ENCODE data around the gene ABCB9.

The ABCB9 gene

DNA sequence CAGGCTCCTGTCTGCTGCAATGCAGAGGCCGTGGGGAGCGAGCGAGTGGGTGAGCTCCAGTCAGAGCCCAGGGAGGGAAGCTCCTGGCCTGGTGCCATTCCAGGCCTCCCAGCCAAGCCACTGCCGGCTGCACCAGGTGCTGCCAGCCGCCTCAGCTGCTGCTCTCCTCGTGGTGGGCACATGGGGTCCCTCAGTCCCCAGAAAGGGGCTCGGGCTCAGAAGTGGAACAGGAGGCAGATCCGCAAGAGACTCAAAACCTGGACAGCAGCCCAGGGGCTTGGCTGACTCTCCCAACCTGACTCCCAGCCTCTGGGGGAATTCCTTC, 2.4 kb downstream of the ABCB9 start:
- no peak overlapping the region for H3K4me3 Mint-ChIP-seq
- ATAC-seq = no peak
- no peak overlapping the region for H3K27ac Mint-ChIP-seq
- no peaks in the 10 kb centered on the region for H3K27me3 Mint-ChIP-seq
- peaks cover 13% of the 10 kb centered on the region for H3K4me1 Mint-ChIP-seq
- DNase-seq = peak in 1 of 2 donors; percentile 10
- H3K9me3 Mint-ChIP-seq = no peaks in the 10 kb centered on the region

DNA sequence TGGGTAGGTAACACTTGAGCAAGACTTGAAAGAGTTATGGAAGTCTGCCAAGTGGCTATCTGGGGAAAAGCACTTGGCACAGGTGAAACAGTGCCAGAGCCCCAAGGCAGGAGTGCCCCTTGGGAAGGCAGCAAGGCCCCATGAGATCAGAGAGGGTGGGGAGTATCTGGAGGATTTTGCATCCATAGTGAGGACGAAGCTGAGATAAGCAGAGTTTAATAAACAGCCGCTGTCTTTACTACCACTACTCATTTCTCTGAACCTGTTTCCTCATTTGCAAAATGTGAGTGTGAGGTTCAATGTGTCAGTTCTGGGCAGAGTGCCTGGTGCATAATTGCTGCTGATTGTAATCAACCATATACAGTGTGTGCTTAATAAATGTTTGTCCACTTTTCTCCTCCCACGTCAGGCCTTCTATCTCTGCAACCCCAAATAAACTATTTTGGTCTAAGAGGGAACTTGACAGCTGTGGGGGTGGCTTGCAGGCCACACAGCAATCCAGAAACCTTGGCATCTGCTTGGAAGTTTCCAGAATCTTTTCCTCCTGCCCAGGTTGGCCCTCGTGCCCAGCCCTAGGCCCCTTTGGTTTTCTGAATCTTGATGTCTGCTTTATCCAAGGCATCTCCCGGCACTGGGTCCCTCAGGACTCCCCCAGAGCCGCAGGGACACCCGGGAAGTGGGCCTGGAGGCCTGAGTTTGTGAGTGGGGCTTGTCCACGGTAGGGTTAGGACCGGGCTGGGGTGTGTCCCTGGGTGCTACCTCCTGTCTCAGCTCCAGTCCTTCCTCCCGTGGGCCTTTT, 4.5 kb downstream of the ABCB9 start:
- no peaks in the 10 kb centered on the region for H3K9me3 Mint-ChIP-seq
- no peaks in the 10 kb centered on the region for H3K27me3 Mint-ChIP-seq
- peaks cover 13% of the 10 kb centered on the region for H3K4me1 Mint-ChIP-seq
- no peak overlapping the region for H3K27ac Mint-ChIP-seq
- ATAC-seq (no peak), DNase-seq (no peak)
- no peak overlapping the region for H3K4me3 Mint-ChIP-seq

DNA sequence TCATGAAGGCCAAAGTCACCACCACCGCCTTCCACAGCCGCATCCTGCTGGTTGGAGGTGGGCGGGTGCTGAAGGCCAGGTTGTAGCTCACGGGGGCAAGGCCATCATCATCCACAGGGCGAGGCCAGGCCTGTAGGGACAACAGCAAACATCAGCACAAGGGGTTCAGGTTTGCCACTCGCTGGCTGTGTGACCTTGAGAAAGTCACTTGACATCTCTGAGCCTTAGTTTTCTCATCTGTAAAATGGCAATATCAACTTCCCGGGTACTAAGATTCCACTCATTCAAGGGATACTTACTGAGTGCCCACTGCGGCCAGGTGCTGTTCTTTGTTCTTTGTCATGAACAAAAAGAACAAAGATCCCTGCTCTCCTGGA, 6.1 kb downstream of the ABCB9 start:
- peaks cover 5% of the 10 kb centered on the region for H3K4me1 Mint-ChIP-seq
- H3K27ac Mint-ChIP-seq = no peak overlapping the region
- DNase-seq (no peak), ATAC-seq (no peak)
- no peaks in the 10 kb centered on the region for H3K9me3 Mint-ChIP-seq
- H3K27me3 Mint-ChIP-seq = no peaks in the 10 kb centered on the region
- no peak overlapping the region for H3K4me3 Mint-ChIP-seq

DNA sequence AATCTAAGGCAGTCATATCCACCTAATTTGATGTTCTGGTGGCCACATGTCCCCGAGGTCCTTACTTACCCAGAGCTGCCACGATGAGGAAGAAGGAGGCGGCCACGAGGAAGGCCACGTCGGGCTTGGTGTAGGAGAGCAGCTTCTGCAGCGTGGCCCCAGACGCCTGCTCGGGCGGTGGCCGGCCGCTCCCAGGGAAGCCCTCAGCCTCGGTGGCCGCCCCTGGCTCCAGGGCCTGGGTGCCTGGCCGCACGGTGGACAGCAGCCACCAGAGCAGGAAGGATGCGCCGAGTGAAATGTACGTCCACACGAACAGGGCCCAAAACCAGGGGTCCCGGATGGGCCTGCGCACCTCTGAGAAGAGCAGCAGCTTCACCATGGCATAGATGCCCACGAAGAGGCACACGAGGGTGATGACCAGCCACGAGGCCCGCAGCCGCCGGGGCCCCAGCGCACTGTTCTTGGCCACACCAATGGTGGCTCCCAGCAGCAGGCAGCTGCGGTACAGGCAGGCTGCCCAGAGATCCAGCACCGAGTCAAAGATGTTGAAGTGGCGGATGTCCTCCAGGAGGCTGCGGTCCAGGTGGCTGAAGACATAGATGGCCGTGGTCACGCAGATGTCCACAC, 6.6 kb downstream of the ABCB9 start:
- H3K9me3 Mint-ChIP-seq = no peaks in the 10 kb centered on the region
- H3K4me1 Mint-ChIP-seq = peaks cover under 1% of the 10 kb centered on the region
- H3K4me3 Mint-ChIP-seq = no peak overlapping the region
- no peak overlapping the region for H3K27ac Mint-ChIP-seq
- no peak for ATAC-seq
- no peak for DNase-seq
- no peaks in the 10 kb centered on the region for H3K27me3 Mint-ChIP-seq

DNA sequence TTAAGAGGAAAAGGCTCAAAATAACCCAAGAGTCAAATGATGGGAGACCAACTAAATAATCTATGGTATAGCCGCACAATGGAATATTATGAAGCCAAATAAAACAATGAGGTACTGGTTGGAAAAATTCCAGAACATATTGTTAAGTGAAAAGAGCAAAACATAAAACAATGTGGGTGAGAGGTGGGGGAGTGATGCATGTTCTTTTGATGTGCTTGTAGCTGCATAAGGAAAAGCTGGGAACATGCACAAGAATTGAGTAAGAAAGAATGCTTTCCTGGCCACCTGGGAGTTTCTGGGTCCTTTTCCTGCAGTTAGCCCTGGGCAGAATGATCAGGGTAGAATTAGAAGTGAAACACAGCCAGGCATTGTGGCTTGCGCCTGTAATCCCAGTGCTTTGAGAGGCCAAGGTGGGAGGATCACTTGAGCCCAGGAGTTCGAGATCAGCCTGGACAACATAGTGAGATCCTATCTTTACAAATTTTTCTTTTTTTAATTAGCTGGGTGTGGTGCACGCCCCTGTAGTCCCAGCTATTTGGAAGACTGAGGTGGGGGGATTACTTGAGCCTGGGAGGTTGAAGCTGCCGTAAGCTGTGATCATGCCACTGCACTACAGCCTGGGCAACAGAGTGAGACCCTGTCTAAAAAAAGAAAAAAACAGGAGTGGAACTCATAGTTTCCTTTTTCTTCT, 7.9 kb downstream of the ABCB9 start:
- no peak for ATAC-seq

DNA sequence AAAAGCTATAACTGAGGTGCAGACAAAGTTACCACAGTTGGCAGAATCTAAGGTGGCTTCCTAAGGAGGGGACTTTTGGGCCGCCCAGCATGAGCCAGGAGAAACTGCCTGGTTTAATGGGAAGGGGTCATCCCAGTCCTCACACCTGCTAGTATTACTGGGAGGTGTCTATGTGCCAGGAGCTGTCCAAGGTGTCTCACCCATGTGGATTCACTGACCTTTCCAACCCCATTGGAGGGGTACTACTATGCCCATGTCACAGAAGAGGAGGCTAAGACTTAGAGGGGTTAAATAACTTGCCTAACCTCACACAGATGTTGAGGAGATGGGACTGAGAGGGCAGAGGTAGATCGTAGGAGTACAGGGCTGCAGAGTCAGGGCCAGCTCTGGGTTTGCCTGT, 10.2 kb downstream of the ABCB9 start:
- ATAC-seq = no peak
- Mint-ChIP-seq H3K4me1 (peaks cover 12% of the 10 kb centered on the region), H3K9me3 (no peaks in the 10 kb centered on the region), H3K27ac (no peak overlapping the region), H3K27me3 (no peaks in the 10 kb centered on the region), H3K4me3 (no peak overlapping the region)
- DNase-seq = no peak

More for the DNA sequence above, 7.9 kb downstream of the ABCB9 start:
- DNase-seq = no peak
- H3K27me3 Mint-ChIP-seq = no peaks in the 10 kb centered on the region
- H3K9me3 Mint-ChIP-seq = no peaks in the 10 kb centered on the region
- H3K4me1 Mint-ChIP-seq = no peaks in the 10 kb centered on the region
- no peak overlapping the region for H3K27ac Mint-ChIP-seq
- H3K4me3 Mint-ChIP-seq = no peak overlapping the region

DNA sequence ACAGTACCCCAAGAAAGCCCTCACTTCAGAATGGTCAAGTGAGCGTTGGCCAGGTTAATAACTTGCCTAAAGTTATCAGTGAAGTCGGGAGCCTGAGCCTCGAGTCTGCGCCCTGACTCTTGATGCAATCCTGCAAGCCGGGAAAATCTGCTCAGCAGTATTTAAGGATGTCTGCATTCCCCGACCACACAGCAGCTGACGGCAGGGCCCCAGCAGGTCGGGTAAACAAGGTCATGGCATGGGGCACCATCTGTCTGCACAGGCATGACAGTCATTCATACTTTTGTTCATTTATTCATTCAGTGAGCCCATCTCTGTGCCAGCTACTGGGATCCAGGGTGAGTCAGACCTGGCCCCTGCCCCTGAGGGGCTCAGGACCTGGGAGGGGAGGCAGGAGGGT, 11.1 kb downstream of the ABCB9 start:
- Mint-ChIP-seq H3K27ac (no peak overlapping the region), H3K4me3 (no peak overlapping the region), H3K27me3 (no peaks in the 10 kb centered on the region), H3K9me3 (no peaks in the 10 kb centered on the region), H3K4me1 (peaks cover 12% of the 10 kb centered on the region)
- ATAC-seq = no peak
- DNase-seq = no peak

DNA sequence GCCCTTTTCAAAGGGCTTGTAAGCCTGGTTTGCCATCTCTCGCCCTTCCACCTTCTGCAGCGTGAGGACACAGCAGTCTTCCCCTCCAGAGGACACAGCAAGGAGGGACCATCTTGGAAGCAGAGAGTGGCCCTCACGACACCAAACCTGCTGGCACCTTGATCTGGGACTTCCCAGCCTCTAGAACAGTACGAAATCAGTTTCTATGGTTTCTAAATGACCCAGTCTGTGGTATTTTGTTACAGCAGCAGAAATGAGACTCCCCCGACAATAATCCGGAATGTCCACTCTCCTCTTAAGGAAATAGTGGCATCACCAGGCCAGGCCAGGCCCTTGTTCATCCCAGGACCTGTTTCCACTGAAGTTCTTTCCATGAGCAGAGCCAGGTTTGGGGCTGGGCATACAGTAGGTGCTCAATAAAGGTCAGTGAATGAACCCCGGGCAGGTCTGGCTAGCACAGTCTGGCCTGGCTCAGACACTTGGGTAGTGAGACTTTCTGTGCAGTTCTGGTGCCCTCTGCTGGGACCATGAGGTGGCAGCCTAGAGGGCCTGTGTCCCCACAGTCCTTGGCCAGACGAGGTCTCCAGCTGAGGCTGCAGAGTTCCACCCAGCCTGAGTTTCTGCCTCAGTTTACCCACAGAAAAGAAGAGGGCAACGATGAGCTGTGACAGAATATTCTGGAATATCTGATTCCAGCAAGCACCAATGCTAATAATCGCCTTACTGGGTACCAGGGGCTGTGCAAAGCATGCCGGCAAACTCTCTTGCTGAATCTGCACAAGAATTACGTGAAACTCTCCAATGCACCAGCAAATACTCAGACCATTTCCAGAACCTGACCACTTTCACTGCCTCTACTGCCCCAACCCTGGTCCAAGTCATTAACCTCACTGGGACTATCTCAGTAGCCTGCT, 14.0 kb downstream of the ABCB9 start:
- ATAC-seq (peak; percentile 95), DNase-seq (peak; percentile 68 to 78)
- no peak overlapping the region for H3K27ac Mint-ChIP-seq
- H3K4me1 Mint-ChIP-seq = peaks cover 24% of the 10 kb centered on the region
- H3K4me3 Mint-ChIP-seq = no peak overlapping the region
- no peaks in the 10 kb centered on the region for H3K9me3 Mint-ChIP-seq
- no peaks in the 10 kb centered on the region for H3K27me3 Mint-ChIP-seq

DNA sequence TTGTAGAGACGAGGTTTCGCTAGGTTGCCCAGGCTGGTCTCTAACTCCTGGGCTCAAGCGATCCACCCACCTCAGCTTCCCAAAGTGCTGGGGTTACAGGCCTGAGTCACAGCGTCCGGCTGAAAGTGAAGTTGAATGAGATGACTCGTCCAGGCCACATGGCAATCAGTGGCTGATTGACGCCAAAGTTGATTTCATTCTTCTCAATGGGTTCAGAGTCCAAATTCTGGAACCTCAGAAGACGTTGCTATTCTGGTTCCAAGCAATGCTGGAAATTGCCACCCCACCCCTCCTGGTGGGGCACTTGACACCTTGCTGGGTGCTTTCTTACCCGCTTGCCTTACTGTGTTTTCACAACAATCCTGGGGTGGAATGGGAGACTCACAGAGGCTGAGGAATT, 14.9 kb downstream of the ABCB9 start:
- no peaks in the 10 kb centered on the region for H3K9me3 Mint-ChIP-seq
- no peak overlapping the region for H3K4me3 Mint-ChIP-seq
- no peak overlapping the region for H3K27ac Mint-ChIP-seq
- DNase-seq (no peak), ATAC-seq (no peak)
- peaks cover 33% of the 10 kb centered on the region for H3K4me1 Mint-ChIP-seq
- no peaks in the 10 kb centered on the region for H3K27me3 Mint-ChIP-seq

DNA sequence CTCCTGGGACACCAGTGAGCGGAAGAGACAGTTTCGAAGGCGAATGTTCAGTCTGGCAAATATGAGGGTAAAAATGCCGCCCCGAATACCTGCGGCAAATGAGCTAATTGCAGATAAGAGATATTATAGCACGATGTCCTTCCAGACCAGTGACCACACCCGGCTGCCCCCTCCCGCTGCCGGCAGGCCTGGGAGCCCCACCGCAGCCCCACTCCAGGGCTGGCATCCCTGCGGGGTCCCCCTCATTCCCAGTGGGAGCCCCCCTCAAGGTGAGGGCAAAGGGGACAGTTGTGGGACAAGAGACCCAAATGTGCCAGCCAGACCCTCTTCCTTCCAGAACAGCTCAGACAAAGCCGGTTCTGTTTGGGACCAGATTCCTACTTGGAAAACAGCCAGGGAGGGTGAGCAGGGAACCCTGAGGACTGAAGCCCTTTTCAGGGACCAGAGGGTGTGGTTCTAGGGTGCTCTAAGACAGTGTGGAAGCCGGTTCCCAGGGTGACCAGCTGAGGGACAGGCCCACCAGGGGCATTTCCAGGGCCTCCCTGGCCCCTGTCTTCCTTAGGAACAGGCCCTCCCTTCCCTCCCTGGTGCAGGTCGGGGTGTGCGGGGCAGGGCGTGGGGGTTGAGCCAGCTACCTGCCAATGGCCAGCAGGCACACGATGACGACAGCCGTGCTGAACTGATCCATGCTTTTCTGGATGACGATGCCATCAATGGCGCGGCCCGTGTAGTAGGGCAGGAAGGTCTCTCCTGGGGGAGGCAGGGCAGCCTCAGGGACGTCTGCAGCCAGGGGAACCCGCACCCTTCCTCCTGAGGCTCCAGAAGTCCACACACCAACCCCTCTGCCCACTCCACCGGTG, 16.2 kb downstream of the ABCB9 start:
- ATAC-seq (no peak), DNase-seq (no peak)
- peak overlapping the region in 1 of 2 donors; percentile 42 for H3K27ac Mint-ChIP-seq
- H3K4me3 Mint-ChIP-seq = no peak overlapping the region
- peaks cover 43% of the 10 kb centered on the region for H3K4me1 Mint-ChIP-seq
- H3K27me3 Mint-ChIP-seq = no peaks in the 10 kb centered on the region
- H3K9me3 Mint-ChIP-seq = no peaks in the 10 kb centered on the region

DNA sequence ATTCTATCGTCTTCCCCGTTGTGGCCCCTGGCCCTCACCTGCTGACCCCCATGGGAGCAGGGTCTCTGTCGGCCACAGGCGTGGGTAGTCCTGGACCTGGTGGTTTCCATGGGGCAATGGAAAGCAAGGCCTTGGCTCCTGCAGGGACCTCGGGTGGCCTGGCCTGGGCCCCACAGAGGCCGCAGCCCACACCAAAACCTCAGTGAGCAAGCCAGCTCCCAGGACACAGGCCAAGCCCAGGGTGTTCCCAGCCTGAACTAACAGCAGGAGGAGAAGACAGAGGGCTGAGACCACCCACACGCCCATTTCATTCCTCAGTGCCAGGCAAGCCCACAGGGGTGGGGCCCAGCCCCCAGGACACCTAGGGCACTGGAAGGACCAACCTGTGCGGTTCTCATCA, 16.9 kb downstream of the ABCB9 start:
- Mint-ChIP-seq H3K27ac (no peak overlapping the region), H3K9me3 (no peaks in the 10 kb centered on the region), H3K4me3 (no peak overlapping the region), H3K27me3 (no peaks in the 10 kb centered on the region), H3K4me1 (peaks cover 48% of the 10 kb centered on the region)
- DNase-seq = no peak
- ATAC-seq = no peak

DNA sequence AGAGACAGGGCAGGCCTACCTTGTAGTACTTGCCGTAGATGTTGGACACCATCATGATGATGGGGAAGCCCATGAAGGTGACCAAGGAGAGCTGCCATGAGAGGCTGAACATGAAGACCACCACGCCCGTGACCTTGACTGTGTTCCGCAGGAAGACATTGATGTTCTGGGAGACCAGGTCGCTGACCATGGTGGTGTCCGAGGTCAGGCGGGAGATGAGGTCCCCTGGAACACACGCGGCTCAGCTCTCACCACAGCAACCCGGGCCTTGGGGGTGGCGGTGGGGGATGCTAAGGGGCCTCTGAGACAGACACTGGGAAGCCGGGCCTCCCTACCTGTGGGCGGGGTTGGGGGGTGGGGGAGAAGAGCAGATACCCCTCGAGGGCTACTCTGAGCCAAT, 17.7 kb downstream of the ABCB9 start:
- ATAC-seq (no peak), DNase-seq (no peak)
- no peak overlapping the region for H3K4me3 Mint-ChIP-seq
- no peaks in the 10 kb centered on the region for H3K27me3 Mint-ChIP-seq
- H3K9me3 Mint-ChIP-seq = no peaks in the 10 kb centered on the region
- H3K27ac Mint-ChIP-seq = no peak overlapping the region
- H3K4me1 Mint-ChIP-seq = peaks cover 50% of the 10 kb centered on the region

DNA sequence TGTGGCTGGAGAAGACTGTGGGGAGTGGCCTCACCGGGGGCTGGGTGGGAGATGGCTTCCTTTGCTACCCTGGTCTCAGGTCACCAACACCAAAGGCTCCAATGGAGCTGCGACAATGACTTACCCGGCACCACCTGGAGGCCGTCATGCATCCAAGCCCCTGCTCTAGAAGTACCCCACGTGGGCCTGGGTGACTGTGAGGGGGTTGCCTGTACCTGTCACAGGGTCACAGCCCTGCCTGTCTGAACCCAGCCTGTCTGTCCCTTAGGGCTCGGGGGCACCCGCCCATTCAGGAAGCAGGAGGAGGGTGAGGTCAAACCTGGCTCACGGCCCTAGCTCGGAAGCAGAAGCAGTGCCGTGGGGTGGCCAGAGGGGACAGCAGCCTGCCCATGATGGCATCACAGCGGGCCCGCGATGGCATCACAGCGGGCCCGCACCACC, 18.9 kb downstream of the ABCB9 start:
- peaks cover 60% of the 10 kb centered on the region for H3K4me1 Mint-ChIP-seq
- H3K4me3 Mint-ChIP-seq = peak overlapping the region in 1 of 2 donors; percentile 84
- ATAC-seq = peak; percentile 10
- H3K27me3 Mint-ChIP-seq = no peaks in the 10 kb centered on the region
- no peak for DNase-seq
- peak overlapping the region in 1 of 2 donors; percentile 90 for H3K27ac Mint-ChIP-seq
- H3K9me3 Mint-ChIP-seq = no peaks in the 10 kb centered on the region

DNA sequence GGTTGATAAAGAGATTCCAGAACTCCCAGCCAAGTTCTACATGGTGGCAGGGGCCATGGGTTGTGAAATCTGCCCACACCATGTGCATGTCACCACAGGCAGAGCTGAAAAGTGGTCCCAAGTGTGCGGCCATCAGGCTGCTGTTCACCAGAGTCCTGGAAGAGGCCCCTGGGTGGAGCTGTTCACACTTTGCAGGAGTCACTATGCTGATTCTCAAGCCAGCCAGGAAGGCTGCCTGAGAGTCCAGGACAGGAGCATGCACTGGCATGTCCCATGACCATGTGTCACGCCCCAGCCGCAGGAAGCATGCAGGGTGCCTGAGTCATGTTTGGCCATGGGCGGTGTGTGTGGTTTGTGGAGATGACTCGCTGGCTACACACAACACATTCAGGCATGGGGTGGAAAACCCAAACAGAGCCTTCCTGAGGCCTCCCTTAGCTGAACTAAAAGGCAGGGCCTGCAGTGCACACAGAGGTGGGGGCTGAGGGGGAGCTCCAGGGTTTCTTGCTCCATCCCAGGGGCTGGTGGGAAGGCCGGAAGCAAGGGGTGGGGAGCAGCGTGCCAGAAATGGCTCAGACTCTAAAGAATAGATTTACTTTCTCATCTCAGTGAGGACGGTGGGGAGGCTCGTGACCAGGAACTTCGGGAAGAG, 19.4 kb downstream of the ABCB9 start:
- ATAC-seq (peak; percentile 98), DNase-seq (peak; percentile 81 to 92)
- H3K4me1 Mint-ChIP-seq = peaks cover 55% of the 10 kb centered on the region
- H3K27me3 Mint-ChIP-seq = no peaks in the 10 kb centered on the region
- peak overlapping the region; percentile 76 to 84 for H3K4me3 Mint-ChIP-seq
- H3K9me3 Mint-ChIP-seq = no peaks in the 10 kb centered on the region
- H3K27ac Mint-ChIP-seq = peak overlapping the region; percentile 90 to 93
